Inflammatory macrophage (primary cell): ENCODE measurements around the gene POLR1F.

Experiments
- DNase-seq, 2 donors: peaks; one replicate each; pipeline ENCODE4 v3.0.0-alpha.2; 2020 to 2022

The POLR1F gene

DNA sequence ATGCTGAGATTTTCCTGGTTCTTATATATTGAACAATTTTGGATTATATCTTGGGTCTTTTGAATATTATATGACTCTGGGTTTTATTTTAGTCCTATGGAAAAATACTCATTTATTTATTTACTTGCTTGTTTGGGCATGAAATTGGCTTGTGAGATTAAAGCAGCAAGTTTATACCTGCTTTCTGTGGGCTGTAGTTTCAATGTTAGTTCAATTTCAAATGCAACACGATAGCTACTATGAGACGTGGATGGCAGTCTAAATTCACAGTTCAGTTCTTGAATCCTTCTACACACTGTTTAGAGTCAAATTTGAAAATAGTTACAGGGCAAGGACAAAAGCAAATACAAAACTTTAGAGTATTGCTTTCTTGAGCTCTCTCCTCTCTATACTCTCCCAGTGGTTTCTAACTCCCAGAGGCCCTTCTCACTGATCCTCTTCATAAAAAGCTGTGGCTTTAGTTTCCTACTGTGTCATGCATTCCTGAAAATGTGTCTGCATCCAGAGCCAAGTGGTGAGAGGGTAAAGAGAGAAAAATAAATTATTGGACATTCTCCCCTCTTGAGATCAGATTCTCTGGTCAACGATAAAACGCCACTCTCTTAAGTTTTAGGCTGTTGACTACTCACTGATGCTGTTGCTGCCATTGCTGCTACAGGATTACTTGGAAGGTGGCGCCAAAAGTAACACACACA is 34.4 kb downstream of the POLR1F start:
- DNase-seq = no peak

DNA sequence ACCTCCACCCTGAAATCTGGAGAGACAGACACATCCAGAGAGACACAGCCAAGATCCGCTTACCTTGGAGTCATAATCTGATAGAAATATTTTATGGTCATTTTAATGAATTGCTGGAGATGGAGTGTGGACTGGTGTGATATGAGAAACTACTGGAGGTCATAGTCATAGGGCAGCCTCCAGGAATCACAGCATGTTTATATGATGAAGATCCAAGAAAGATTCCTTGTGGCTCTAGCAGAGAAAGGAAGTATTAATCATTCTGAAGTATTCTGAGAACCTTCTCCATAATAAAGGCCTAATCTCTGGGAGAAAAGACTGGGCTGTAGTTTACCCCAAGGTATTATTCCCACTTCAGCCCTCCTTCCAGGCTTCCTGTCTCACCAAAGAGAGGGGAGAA is 38.0 kb downstream of the POLR1F start:
- DNase-seq = no peak

DNA sequence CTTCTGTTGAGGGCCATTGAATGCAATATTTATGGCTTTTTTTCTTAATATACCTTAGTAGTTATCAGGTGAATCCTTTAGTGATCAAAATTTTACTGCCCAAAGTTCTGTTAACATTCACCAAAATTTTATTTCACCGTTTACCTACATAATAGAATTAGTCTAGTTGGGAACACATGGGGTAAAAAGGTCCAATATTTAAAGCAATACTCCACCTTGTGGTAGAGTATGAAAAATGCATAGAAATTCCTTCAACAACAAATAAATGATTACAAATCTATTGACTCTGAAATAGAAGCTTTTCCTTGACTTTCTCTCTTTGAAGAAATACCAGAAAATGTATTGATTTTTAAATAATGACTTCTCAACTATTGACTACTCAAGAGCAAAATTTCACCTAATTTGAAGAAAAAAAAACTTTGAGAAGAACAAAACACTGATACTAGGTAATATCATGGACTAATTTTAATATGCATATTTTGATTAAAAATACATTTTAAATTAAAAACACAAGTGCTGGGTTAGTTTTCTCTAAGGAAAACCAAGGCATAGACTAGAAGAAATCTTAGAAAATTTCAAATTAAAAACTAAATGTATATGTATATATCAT is 43.3 kb downstream of the POLR1F start:
- DNase-seq = peak in 1 of 2 donors; percentile 12

DNA sequence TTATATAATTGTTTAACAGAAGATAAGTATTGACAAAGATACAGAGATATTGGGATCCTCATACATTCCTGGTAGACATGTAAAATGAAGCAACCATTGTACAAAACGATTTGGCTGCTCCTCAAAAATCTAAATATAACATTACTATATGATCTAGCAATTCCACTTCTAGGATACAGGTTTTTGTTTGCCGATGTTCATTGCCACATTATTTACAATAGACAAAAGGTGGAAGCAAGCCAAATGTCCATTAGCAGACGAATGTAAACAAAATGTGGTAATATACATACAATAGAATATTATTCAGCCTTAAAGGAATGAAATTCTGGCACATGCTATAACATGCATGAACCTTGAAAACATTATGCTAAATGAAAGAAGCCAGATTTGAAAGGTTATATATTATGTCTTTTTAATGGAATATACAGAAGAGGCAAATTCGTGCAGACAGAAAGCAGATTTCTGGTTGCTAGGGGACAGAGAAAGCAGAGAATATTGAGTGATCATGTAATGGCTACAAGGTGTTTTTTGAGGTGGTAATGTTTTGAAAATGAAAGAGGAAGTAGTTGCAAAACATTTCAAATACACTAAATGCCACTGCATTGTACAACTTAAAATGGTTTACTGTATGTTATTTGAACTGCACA is 44.9 kb downstream of the POLR1F start:
- no peak for DNase-seq

DNA sequence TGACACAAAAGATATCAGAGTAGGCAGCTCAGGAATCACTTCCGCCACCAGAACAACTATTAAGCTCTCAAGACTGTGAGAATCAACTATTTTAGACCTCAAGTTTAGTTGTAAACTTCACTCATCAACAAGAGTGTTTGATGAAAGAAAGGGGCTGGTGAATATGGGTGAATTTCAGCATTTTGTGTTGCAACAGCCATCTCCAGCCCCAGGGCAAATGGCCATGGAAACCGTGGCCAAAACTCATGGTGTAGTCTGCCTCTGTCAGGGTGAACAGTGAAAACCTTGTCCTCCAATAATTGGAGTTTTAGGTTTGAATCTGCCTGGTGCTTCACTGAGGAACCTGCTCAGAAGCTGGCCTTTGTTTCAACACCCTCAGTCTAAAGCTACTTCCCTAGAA is 60.0 kb downstream of the POLR1F start:
- no peak for DNase-seq
